HG02973 (cell line): ENCODE results near the gene SYT14.
"Not testable (repeated sequence)": the region's sequence is repeated elsewhere in the genome, so short reads cannot be mapped to it uniquely, and the experiment has no call there.

Experiments used
- ATAC-seq: cut with Tn5 transposase; IDR thresholded peaks from one replicate; pipeline ENCODE4 v1.9.1; 2021; ENCODE audit warnings: moderate library complexity; ENCODE audit not compliant: unreplicated experiment

The SYT14 gene

GRCh38 chr1:209937996-209938959, at the start of gene SYT14:
SYT14 (plus strand) TSS chr1:209938217; CDS start chr1:209938265, 48 bp downstream.
- ATAC-seq: no peak

DNA sequence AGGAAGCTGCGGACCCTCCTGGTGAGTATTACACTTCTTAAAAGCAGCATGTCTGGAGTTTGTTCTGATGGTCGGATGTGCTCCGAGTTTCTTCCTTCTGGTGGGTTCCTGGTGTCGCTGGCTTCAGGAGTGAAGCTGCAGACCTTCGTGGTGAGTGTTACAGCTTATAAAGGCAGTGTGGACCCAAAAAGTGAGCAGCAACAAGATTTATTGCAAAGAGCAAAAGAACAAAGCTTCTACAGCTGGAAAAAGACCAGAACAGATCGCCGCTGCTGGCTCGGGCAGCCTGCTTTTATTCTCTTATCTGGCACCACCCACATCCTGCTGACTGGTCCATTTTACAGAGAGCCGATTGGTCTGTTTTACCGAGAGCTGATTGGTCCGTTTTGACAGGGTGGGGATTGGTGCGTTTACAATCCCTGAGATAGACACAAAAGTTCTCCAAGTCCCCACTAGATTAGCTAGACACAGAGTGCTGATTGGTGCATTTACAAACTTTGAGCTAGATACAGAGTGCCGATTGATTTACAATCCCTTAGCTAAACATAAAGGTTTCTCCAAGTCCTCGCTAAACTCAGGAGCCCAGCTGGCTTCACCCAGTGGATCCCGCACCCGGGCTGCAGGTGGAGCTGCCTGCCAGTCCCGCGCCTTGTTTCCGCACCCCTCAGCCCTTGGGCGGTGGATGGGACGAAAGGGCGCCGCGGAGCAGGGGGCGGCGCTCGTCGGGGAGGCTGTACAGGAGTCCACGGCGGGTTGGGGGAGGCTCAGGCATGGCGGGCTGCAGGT, 49.5 kb upstream of the SYT14 start:
- not testable (repeated sequence) for ATAC-seq

DNA sequence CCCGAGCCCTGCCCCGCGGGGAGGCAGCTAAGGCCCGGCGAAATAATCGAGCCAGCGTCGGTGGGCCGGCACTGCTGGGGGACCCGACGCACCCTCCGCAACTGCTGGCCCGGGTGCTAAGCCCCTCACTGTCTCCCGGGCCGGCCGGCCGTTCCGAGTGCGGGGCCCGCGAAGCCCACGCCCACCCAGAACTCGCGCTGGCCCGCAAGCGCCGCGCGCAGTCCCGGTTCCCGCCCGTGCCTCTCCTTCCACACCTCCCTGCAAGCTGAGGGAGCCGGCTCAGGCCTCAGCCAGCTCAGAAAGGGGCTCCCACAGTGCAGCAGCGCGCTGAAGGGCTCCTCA, 49.0 kb upstream of the SYT14 start:
- ATAC-seq: no peak

GRCh38 chr1:209890641-209891330, 47.2 kb upstream of the SYT14 start:
- ATAC-seq: no peak

GRCh38 chr1:209893751-209894150, 44.3 kb upstream of the SYT14 start:
- ATAC-seq: no peak

DNA sequence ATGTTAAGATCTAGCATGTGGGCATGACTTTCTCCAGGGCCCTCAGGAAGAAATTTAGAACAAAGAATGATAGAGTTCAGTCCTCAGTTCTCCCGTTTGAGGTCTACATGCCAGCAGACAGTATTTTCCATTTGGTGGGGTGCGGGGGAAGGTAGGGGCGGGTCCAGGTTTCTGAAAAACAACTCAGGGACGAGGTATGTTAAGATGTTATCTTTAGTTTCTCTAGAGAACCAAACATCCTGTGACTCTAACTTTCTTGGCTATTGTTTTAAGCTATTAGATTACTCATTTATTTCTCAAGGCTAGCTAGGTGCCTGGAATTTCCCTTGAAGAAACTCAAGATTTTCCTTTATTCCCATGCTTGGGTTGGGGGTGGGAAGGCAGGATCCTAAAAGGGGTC, 42.3 kb upstream of the SYT14 start:
- no peak for ATAC-seq

DNA sequence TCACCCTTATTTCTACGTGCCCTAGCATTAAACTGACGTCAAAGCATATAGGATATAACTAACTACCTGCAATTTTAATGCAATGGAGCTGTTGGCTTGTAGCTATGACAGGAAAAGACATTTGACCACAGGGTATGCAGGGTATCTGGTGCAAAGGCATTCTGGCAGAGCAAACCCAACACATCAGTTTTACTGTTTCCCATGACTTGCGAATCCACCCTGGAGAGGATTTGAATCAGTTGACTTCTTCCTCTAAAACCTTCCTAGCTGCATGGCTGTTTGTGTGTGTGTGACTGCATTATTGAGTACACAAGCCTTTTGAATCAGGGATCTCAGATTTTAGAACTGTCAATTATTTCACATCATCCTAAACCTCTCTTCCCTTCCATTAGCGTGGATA, 41.7 kb upstream of the SYT14 start:
- no peak for ATAC-seq

DNA sequence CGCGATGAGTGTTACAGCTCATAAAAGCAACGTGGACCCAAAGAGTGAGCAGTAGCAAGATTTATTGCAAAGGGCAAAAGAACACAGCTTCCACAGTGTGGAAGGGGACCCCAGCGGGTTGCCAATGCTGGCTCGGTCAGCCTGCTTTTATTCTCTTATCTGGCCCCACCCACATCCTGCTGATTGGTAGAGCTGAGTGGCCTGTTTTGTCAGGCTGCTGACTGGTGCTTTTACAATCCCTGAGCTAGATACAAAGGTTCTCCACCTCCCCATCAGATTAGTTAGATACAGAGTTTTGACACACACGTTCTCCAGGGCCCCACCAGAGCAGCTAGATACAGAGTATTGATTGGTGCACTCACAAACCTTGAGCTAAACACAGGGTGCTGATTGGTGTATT, 39.7 kb upstream of the SYT14 start:
- not testable (repeated sequence) for ATAC-seq

DNA sequence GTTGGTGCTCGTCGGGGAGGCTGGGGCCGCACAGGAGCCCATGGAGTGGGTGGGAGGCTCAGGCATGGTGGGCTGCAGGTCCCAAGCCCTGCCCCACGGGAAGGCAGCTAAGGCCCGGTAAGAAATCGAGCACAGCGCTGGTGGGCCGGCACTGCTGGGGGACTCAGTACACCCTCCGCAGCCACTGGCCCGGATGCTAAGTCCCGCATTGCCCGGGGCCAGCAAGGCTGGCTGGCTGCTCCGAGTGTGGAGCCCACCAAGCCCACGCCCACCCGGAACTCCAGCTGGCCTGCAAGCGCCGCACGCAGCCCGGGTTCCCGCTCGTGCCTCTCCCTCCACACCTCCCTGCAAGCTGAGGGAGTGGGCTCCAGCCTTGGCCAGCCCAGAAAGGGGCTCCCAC, 39.2 kb upstream of the SYT14 start:
- ATAC-seq: not testable (repeated sequence)

GRCh38 chr1:209899948-209900347, 38.1 kb upstream of the SYT14 start:
- ATAC-seq: peak; percentile 54

- ATAC-seq: no peak
Observed at GRCh38 chr1:209900734-209901133, 37.3 kb upstream of the SYT14 start.

- ATAC-seq: no peak
Observed at GRCh38 chr1:209901211-209901610, 36.8 kb upstream of the SYT14 start.

GRCh38 chr1:209904774-209905173, 33.2 kb upstream of the SYT14 start:
- not testable (repeated sequence) for ATAC-seq

- no peak for ATAC-seq
Observed at GRCh38 chr1:209911746-209912145, 26.3 kb upstream of the SYT14 start.

- no peak for ATAC-seq
Observed at GRCh38 chr1:209912306-209912705, 25.7 kb upstream of the SYT14 start.

DNA sequence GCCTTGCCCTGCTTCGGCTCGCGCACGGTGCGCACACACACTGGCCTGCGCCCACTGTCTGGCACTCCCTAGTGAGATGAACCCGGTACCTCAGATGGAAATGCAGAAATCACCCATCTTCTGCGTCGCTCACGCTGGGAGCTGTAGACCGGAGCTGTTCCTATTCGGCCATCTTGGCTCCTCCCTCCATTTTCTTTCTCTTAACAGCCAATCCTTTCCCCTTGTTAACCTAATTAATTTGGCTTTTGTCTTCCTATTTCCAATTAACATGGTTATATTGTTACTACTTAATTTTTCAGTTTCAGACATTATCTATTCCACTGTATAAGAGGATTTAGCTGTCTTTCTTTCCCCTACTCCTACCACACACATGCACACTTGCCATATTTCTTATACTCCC, 18.4 kb upstream of the SYT14 start:
- not testable (repeated sequence) for ATAC-seq

DNA sequence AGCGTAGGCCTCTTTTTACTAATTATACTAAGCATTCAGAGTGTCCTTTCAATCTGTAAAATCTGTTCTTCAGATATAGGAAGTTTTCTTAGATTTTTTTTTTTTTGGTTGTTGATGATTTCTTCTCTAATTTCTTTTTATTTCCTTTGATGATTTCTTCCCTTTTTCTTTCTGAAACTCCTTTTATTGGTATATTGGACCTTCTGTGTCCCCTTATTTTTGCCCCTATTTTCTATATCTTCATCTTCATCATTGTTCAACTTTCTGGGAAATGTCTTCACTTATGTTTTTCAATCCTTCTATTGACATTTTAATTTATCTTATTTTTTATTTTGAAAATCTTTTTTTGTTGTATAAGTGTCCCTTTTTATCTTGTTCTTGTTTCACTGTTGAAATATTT, 17.2 kb upstream of the SYT14 start:
- ATAC-seq: no peak

DNA sequence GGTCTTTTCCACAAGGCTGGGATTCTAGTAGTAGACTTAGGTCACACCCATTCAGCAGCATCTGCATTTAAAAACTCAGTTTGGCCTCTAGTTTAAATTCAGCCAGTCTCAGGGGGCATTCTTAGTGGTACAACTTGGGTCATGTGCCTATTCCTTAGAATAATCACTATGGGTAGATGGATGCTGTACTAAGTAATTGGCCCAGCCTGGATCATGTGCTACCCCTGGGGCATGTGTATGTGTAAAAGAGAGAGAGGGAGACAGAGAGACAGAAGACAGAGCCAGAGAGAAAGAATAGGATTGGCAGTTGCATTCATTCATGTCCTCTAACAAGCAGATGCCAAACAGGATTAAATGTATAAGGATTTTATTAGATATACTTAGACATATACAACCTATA, 13.6 kb upstream of the SYT14 start:
- no peak for ATAC-seq

DNA sequence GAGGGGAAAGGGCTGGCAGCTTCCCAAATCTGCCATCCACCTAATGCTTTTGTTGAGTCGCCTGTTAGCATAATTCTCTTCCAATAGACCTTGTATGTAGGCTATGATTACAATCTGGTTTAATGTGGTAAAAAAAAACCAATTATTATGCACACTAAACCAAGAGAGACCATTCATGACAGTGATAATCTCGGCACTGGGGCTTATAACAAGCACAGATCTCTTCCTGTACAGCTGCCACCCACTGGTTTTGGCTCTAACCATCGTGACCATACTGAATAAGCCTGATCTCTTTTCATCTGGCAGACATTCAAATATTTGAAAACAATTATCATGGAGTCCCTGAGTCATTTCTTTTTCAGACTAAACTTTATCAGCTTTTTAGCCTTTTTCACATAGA, 12.0 kb upstream of the SYT14 start:
- ATAC-seq: no peak

GRCh38 chr1:209927466-209927865, 10.6 kb upstream of the SYT14 start:
- no peak for ATAC-seq

DNA sequence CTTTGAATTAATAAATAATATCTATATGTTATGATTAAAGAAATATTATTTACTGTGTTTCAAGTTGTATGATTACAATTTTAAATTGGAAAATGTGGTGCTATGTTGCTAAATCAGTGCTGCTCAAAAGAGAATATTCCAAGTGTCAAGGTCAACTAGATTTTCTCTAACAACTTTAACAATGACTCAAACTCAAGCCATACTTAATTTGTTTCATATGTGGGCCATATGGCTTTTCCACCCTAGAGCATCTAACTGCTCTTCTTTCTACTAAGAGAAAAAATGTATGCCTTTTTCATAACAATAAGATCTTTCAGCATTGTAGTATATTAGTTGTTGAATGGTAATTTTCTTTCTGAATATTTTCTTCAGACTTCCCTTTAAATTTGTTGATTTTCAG, 8.3 kb upstream of the SYT14 start:
- ATAC-seq: no peak
